ENCODE data around the gene ANO1. TPM values are rescaled to one million over a fixed set of nuclear protein-coding genes. Genes with fewer than 3 reads are reported as not detected.

The ANO1 gene
- total and polyA plus RNA-seq, 2 of the 8 experiments (the other 6 are each of a cell fraction or from before 2014, with no cell fraction given) = 4.7 to 5.0 TPM

GRCh38 chr11:70176940-70177689 is 99.0 kb downstream of the ANO1 start:
- Histone ChIP-seq H4K8ac (ENCODE audit: extremely low read depth, insufficient read depth, low read length) (0 out of 2 replicates have a peak overlapping the region, but pooled peaks have one; percentile 46), H2BK12ac (ENCODE audit: low read depth, low read length) (peak overlapping the region; percentile 17; the same call in 1 of the 2 replicates), H3K4me2 (ENCODE audit: insufficient read depth in 1 of 2, low read depth in 2 of 2, low read length in 2 of 2) (no peak overlapping the region), H3K56ac (replicated peaks; ENCODE audit: insufficient read length, low read depth, low read length) (no peak overlapping the region), H2BK20ac (ENCODE audit: low read length) (no peak overlapping the region), H4K20me1 (replicated peaks in 1 of 2; ENCODE audit: control insufficient read depth in 1 of 2, insufficient read depth in 2 of 2, low read length in 2 of 2) (no peaks in the 10 kb centered on the region), H3K4me3 (ENCODE audit: extremely low read depth in 1 of 4, insufficient read depth in 2 of 4, low read depth in 3 of 4, low read length in 4 of 4) (no peak overlapping the region), H3K27ac (ENCODE audit: low read depth, low read length) (no peak overlapping the region), H3K9me3 (ENCODE audit: insufficient read depth in 2 of 2, low read depth in 1 of 2, low read length in 1 of 2) (no peaks in the 10 kb centered on the region), H3K4ac (replicated peaks; ENCODE audit: insufficient read length, low read depth, low read length) (no peak overlapping the region), H2BK5ac (ENCODE audit: low read depth, low read length) (no peak overlapping the region), H3K79me2 (ENCODE audit: control insufficient read depth in 1 of 2, insufficient read depth in 2 of 2, low read length in 2 of 2) (no peaks in the 10 kb centered on the region), H3K18ac (ENCODE audit: extremely low read depth, low read length) (no peak overlapping the region; the same call in 1 of the 2 replicates), H3K23ac (ENCODE audit: insufficient read length) (no peak overlapping the region), H3K4me1 (replicated peaks in 1 of 4; ENCODE audit: control insufficient read depth in 3 of 4, insufficient read depth in 4 of 4, low read length in 3 of 4) (peaks cover 0 to 7% (median 2%) of the 10 kb centered on the region in 4 experiments; a peak in 4 of 7 replicates), H3K23me2 (ENCODE audit: low read depth, low read length) (no peaks in the 10 kb centered on the region), H2AK5ac (ENCODE audit: low read depth, low read length) (no peak overlapping the region), H2BK15ac (ENCODE audit: low read length) (no peak overlapping the region), H3K9ac (replicated peaks in 1 of 4; ENCODE audit: extremely low read depth in 1 of 4, low read depth in 3 of 4, low read length in 3 of 4) (no peak overlapping the region), H2AFZ (ENCODE audit: low read length) (no peak overlapping the region; the same call in 1 of the 2 replicates), H4K91ac (replicated peaks; ENCODE audit: insufficient read length, low read length) (peak overlapping the region; percentile 90), H3K27me3 (replicated peaks in 1 of 4; ENCODE audit: control insufficient read depth in 3 of 4, extremely low read depth in 1 of 4, insufficient read depth in 3 of 4, low read length in 3 of 4) (no peaks in the 10 kb centered on the region), H4K5ac (ENCODE audit: insufficient read length, low read depth, low read length) (no peak overlapping the region), H3K36me3 (ENCODE audit: control insufficient read depth in 2 of 4, insufficient read depth in 4 of 4, low read length in 3 of 4) (no peaks in the 10 kb centered on the region), H2BK120ac (replicated peaks; ENCODE audit: low read depth, low read length) (no peak overlapping the region), H3K14ac (ENCODE audit: insufficient read length) (no peak overlapping the region), H3K79me1 (ENCODE audit: low read depth, low read length) (no peaks in the 10 kb centered on the region)
- ChIA-PET CTCF (ENCODE audit: partially characterized antibody) (interaction anchor here (0.6 to 3.7 kb wide), 21 partner anchors 10 to 591 kb away, joined by 3 to 25 read pairs (median 4); no protein-coding TSS in a partner anchor), POLR2A (ENCODE audit: partially characterized antibody) (no interaction called here)
- WGBS, 2 experiments (ENCODE audit: extremely low coverage in 1 of 2, insufficient coverage in 1 of 2, insufficient read length in 1 of 2, insufficient replicate concordance in 2 of 2, low coverage in 1 of 2, low lambda C conversion rate in 2 of 2, missing lambda C conversion rate in 1 of 2) = 79% methylated on average over 28 of the region's 39 CpGs; no CpG with 5 or more reads in 1 of the 2 experiments
- DNase-seq (ENCODE audit: low read depth in 1 of 2, low spot score in 2 of 2) = peak; percentile 27 to 97
- FAIRE-seq = no peak
- TF ChIP-seq RXRA (IDR thresholded peaks at IDR 0.05; ENCODE audit: insufficient read depth, low read depth, low read length) (0 out of 2 replicates have a peak, but pooled peaks have one; percentile 10), YY1 (IDR thresholded peaks at IDR 0.05; ENCODE audit: low read depth, low read length) (peak; percentile 90), FOSL1 (IDR thresholded peaks at IDR 0.05; ENCODE audit: insufficient read depth, low read depth, low read length) (no peak), SP1 (IDR thresholded peaks at IDR 0.05; ENCODE audit: low read depth, low read length) (no peak), RNF2 (IDR thresholded peaks at IDR 0.05; ENCODE audit: borderline replicate concordance, low read depth, low read length, missing control alignments, poor library complexity, severe bottlenecking) (no peak), GTF2F1 (IDR thresholded peaks at IDR 0.05; ENCODE audit: borderline replicate concordance, low read depth, low read length) (no peak), SP2 (IDR thresholded peaks at IDR 0.05; ENCODE audit: low read length) (no peak), CREB1 (IDR thresholded peaks at IDR 0.05) (peak; percentile 30; the same call in 1 of the 2 replicates), MAX (IDR thresholded peaks at IDR 0.05) (no peak), RAD21 (IDR thresholded peaks at IDR 0.05 in 1 of 2, conservative IDR thresholded peaks at IDR 0.05 in 1 of 2; ENCODE audit: low read depth in 2 of 2, low read length in 2 of 2) (peak; percentile 18 to 39; a peak in 3 of 4 replicates)
